Measurements from ENCODE around the gene TPST2.

TPST2 gene

GRCh38 chr22:26486394-26486793 lies 103.5 kb downstream of the TPST2 start:
- DNase-seq: no peak

GRCh38 chr22:26485806-26486390 lies 104.0 kb downstream of the TPST2 start:
- DNase-seq: no peak

GRCh38 chr22:26485013-26485412 lies 104.9 kb downstream of the TPST2 start:
- no peak for DNase-seq

- peak in 1 of 2 experiments; percentile 28 for DNase-seq
Observed at GRCh38 chr22:26484360-26484706, 105.6 kb downstream of the TPST2 start.

GRCh38 chr22:26483439-26484359 lies 106.2 kb downstream of the TPST2 start, which contains the start of the genes HPS4 and SRRD:
TSS of gene HPS4 (minus strand) at chr22:26483783. CDS start at chr22:26481762, 2,021 bp downstream.
TSS of gene SRRD (plus strand) at chr22:26483877. CDS start at chr22:26483891, 14 bp downstream.
- peak; percentile 79 to 89 for DNase-seq

- DNase-seq: no peak
Observed at GRCh38 chr22:26483043-26483438, 106.9 kb downstream of the TPST2 start.

GRCh38 chr22:26482161-26482560 lies 107.8 kb downstream of the TPST2 start:
- no peak for DNase-seq

GRCh38 chr22:26481694-26482093 lies 108.2 kb downstream of the TPST2 start:
- DNase-seq: no peak

GRCh38 chr22:26481112-26481693 lies 108.7 kb downstream of the TPST2 start:
- DNase-seq: no peak

- DNase-seq: no peak
Observed at GRCh38 chr22:26480611-26480932, 109.4 kb downstream of the TPST2 start.

GRCh38 chr22:26479792-26480610 lies 109.9 kb downstream of the TPST2 start:
- DNase-seq: peak in 1 of 2 experiments; percentile 35

- DNase-seq: peak; percentile 62 to 89
Observed at GRCh38 chr22:26479043-26479791, 110.7 kb downstream of the TPST2 start.

GRCh38 chr22:26477341-26477731 lies 112.6 kb downstream of the TPST2 start:
- no peak for DNase-seq

GRCh38 chr22:26476705-26477340 lies 113.1 kb downstream of the TPST2 start:
- DNase-seq: no peak

- no peak for DNase-seq
Observed at GRCh38 chr22:26474682-26475081, 115.2 kb downstream of the TPST2 start.

All from NCI-H2081 (cell line).